Measurements from ENCODE around the gene SAA4. TPM values are rescaled to one million over a fixed set of nuclear protein-coding genes. Genes with fewer than 3 reads are reported as not detected.

SAA4 gene
- total and polyA plus RNA-seq, 10 of the 15 experiments (the other 5 are each of a cell fraction or from before 2014, with no cell fraction given): not detected

GRCh38 chr11:18254781-18255361 is 18.3 kb upstream of the SAA4 start:
- H3K4me2 ChIP-seq (ENCODE audit: control insufficient read depth, insufficient read depth): no peak overlapping the region
- in situ Hi-C loops (cut with MboI): no loop called here

More at GRCh38 chr11:18254781-18255361, 18.3 kb upstream of the SAA4 start:
- ChIA-PET POLR2A (interaction anchor here (0.6 kb wide), 1 partner anchor 140 kb away, joined by 7 read pairs; no protein-coding TSS in a partner anchor), RAD21 (ENCODE audit: unreplicated experiment) (interaction anchor here (1.0 kb wide), 1 partner anchor 11 kb away, joined by 3 read pairs; no protein-coding TSS in a partner anchor), CTCF (interaction anchor here (0.6 kb wide), 1 partner anchor 309 kb away, joined by 5 read pairs; no protein-coding TSS in a partner anchor), SMC1A (ENCODE audit: uncharacterized antibody, unreplicated experiment) (no interaction called here)
- H3K9me3 ChIP-seq (replicated peaks; ENCODE audit: control insufficient read depth, insufficient read depth, low read length): no peaks in the 10 kb centered on the region
- FAIRE-seq (no peak), ATAC-seq (no peak), DNase-seq (ENCODE audit: low read depth, low spot score) (no peak)
- H3K4me3 ChIP-seq: no peak overlapping the region
- BruUV-seq (replicated peaks): no TSS peak
- WGBS (ENCODE audit: insufficient coverage, insufficient replicate concordance, low lambda C conversion rate, missing lambda C conversion rate): 5% methylated on average over 2 of the region's 2 CpGs
- H3K79me2 ChIP-seq (ENCODE audit: control insufficient read depth, insufficient read depth, low read length): no peaks in the 10 kb centered on the region
- H3K27ac ChIP-seq (ENCODE audit: control insufficient read depth, insufficient read depth): no peak overlapping the region
- intact Hi-C loops (cut with micrococcal nuclease; ENCODE audit: unreplicated experiment): no loop called here
- no peaks in the 10 kb centered on the region for H4K20me1 ChIP-seq (ENCODE audit: control insufficient read depth, insufficient read depth)
- H3K27me3 ChIP-seq (replicated peaks in 1 of 2; ENCODE audit: control insufficient read depth in 2 of 2, insufficient read depth in 2 of 2, low read length in 1 of 2): no peaks in the 10 kb centered on the region
- H3K4me1 ChIP-seq (ENCODE audit: control insufficient read depth, insufficient read depth, low read length): peaks cover 4% of the 10 kb centered on the region; the same call in 1 of the 2 replicates
- H3K36me3 ChIP-seq (ENCODE audit: control insufficient read depth in 2 of 2, insufficient read depth in 2 of 2, low read length in 1 of 2): no peaks in the 10 kb centered on the region
- H3K9ac ChIP-seq (ENCODE audit: control insufficient read depth, insufficient read depth, low read length): no peak overlapping the region
- no peak overlapping the region for H2AFZ ChIP-seq (ENCODE audit: control insufficient read depth, low read depth, low read length)
- TF ChIP-seq ATF2 (IDR thresholded peaks at IDR 0.05; ENCODE audit: low read length) (no peak), ZSCAN29 (IDR thresholded peaks at IDR 0.05) (no peak), SUPT20H (IDR thresholded peaks at IDR 0.05; ENCODE audit: borderline replicate concordance, control insufficient read depth, low read depth, low read length) (no peak), CUX1 (IDR thresholded peaks at IDR 0.05; ENCODE audit: insufficient replicate concordance, low read depth, low read length) (no peak), MTA2 (IDR thresholded peaks at IDR 0.05; ENCODE audit: low read depth) (no peak), BACH1 (IDR thresholded peaks at IDR 0.05; ENCODE audit: borderline replicate concordance) (no peak), RCOR1 (conservative IDR thresholded peaks at IDR 0.05; ENCODE audit: low read depth, low read length) (no peak), RAD21 (IDR thresholded peaks at IDR 0.05; ENCODE audit: insufficient read depth, low read depth, low read length) (no peak), NRF1 (conservative IDR thresholded peaks at IDR 0.05; ENCODE audit: low read depth, low read length) (no peak), ESRRA (IDR thresholded peaks at IDR 0.05; ENCODE audit: low read length) (no peak)
- TF ChIP-seq, protein P1, sequence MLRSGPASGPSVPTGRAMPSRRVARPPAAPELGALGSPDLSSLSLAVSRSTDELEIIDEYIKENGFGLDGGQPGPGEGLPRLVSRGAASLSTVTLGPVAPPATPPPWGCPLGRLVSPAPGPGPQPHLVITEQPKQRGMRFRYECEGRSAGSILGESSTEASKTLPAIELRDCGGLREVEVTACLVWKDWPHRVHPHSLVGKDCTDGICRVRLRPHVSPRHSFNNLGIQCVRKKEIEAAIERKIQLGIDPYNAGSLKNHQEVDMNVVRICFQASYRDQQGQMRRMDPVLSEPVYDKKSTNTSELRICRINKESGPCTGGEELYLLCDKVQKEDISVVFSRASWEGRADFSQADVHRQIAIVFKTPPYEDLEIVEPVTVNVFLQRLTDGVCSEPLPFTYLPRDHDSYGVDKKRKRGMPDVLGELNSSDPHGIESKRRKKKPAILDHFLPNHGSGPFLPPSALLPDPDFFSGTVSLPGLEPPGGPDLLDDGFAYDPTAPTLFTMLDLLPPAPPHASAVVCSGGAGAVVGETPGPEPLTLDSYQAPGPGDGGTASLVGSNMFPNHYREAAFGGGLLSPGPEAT (IDR thresholded peaks at IDR 0.05; ENCODE audit: low read depth): no peak
- TF ChIP-seq, protein P2, sequence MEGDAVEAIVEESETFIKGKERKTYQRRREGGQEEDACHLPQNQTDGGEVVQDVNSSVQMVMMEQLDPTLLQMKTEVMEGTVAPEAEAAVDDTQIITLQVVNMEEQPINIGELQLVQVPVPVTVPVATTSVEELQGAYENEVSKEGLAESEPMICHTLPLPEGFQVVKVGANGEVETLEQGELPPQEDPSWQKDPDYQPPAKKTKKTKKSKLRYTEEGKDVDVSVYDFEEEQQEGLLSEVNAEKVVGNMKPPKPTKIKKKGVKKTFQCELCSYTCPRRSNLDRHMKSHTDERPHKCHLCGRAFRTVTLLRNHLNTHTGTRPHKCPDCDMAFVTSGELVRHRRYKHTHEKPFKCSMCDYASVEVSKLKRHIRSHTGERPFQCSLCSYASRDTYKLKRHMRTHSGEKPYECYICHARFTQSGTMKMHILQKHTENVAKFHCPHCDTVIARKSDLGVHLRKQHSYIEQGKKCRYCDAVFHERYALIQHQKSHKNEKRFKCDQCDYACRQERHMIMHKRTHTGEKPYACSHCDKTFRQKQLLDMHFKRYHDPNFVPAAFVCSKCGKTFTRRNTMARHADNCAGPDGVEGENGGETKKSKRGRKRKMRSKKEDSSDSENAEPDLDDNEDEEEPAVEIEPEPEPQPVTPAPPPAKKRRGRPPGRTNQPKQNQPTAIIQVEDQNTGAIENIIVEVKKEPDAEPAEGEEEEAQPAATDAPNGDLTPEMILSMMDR (IDR thresholded peaks at IDR 0.05 in 2 of 3, conservative IDR thresholded peaks at IDR 0.05 in 1 of 3; ENCODE audit: control insufficient read depth in 2 of 3, extremely low read depth in 1 of 3, insufficient read depth in 1 of 3, low read depth in 3 of 3, low read length in 3 of 3): no peak

All from GM12878 (cell line).